ENCODE results near the gene PBRM1.

DNA sequence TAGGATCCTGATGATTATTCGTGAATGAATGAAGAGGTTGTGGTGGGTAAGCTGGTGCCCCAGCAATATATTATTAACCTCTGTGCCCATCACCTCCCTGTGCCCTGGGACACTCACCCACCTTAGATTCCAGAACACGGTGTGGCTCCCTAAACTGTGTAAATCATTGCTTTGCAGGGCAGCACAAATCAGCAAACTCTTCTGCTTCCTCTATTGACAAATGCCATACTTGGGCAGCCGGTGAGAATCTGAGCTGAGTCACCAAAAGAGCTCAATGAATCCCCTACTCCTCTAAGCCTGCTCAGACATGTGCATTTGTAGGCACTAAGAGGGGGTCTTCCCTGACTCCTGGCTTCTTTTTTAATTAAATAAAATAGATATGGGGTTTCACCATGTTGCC, 133.6 kb downstream of the PBRM1 start:
- no peak for TF ChIP-seq TAF1 (conservative IDR thresholded peaks at IDR 0.05)
- TF ChIP-seq, protein P1, sequence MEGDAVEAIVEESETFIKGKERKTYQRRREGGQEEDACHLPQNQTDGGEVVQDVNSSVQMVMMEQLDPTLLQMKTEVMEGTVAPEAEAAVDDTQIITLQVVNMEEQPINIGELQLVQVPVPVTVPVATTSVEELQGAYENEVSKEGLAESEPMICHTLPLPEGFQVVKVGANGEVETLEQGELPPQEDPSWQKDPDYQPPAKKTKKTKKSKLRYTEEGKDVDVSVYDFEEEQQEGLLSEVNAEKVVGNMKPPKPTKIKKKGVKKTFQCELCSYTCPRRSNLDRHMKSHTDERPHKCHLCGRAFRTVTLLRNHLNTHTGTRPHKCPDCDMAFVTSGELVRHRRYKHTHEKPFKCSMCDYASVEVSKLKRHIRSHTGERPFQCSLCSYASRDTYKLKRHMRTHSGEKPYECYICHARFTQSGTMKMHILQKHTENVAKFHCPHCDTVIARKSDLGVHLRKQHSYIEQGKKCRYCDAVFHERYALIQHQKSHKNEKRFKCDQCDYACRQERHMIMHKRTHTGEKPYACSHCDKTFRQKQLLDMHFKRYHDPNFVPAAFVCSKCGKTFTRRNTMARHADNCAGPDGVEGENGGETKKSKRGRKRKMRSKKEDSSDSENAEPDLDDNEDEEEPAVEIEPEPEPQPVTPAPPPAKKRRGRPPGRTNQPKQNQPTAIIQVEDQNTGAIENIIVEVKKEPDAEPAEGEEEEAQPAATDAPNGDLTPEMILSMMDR (IDR thresholded peaks at IDR 0.05; ENCODE audit: low read depth, low read length, missing input control), result no peak
- TF ChIP-seq, protein P2, sequence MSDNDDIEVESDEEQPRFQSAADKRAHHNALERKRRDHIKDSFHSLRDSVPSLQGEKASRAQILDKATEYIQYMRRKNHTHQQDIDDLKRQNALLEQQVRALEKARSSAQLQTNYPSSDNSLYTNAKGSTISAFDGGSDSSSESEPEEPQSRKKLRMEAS (IDR thresholded peaks at IDR 0.05), result no peak

Data from liver (tissue), 3 donors.